Measurements from ENCODE around the gene ZSCAN4.

Gene ZSCAN4

DNA sequence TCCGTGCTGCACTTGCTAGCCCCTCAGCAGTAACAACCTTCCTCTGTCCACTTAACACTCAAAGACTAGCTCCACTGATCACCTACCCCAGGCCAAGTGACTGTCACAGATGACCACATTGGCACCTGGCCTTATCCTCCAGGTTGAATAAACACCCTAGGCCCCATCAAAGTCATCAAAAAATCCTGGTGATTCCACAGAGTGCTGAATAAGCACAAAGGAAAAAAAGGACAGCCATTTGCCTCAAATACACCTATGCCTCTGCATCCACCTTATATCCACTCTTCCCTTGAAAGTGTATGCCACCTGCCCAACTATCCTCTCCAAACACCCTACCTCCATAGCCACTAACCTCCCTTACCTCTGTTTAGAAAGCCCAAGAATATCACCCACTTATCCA, 37.6 kb downstream of the ZSCAN4 start:
- TF ChIP-seq, protein P1, sequence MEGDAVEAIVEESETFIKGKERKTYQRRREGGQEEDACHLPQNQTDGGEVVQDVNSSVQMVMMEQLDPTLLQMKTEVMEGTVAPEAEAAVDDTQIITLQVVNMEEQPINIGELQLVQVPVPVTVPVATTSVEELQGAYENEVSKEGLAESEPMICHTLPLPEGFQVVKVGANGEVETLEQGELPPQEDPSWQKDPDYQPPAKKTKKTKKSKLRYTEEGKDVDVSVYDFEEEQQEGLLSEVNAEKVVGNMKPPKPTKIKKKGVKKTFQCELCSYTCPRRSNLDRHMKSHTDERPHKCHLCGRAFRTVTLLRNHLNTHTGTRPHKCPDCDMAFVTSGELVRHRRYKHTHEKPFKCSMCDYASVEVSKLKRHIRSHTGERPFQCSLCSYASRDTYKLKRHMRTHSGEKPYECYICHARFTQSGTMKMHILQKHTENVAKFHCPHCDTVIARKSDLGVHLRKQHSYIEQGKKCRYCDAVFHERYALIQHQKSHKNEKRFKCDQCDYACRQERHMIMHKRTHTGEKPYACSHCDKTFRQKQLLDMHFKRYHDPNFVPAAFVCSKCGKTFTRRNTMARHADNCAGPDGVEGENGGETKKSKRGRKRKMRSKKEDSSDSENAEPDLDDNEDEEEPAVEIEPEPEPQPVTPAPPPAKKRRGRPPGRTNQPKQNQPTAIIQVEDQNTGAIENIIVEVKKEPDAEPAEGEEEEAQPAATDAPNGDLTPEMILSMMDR (IDR thresholded peaks at IDR 0.05; ENCODE audit: low read depth, low read length): no peak
- H3K4me3 ChIP-seq (ENCODE audit: low read depth, low read length): no peak overlapping the region

GRCh38 chr19:57708641-57709361, 40.1 kb downstream of the ZSCAN4 start, which contains the start of gene ZNF154:
ZNF154 (minus strand) TSS chr19:57709204; CDS start chr19:57708971, 233 bp downstream.
- TF ChIP-seq, protein P1 (IDR thresholded peaks at IDR 0.05; ENCODE audit: low read depth, low read length): no peak
- peak within 1 kb of the TSS; percentile 72 for H3K4me3 ChIP-seq (ENCODE audit: low read depth, low read length)

GRCh38 chr19:57709616-57710015, 40.9 kb downstream of the ZSCAN4 start:
- TF ChIP-seq, protein P1 (IDR thresholded peaks at IDR 0.05; ENCODE audit: low read depth, low read length): no peak
- no peak overlapping the region for H3K4me3 ChIP-seq (ENCODE audit: low read depth, low read length)

DNA sequence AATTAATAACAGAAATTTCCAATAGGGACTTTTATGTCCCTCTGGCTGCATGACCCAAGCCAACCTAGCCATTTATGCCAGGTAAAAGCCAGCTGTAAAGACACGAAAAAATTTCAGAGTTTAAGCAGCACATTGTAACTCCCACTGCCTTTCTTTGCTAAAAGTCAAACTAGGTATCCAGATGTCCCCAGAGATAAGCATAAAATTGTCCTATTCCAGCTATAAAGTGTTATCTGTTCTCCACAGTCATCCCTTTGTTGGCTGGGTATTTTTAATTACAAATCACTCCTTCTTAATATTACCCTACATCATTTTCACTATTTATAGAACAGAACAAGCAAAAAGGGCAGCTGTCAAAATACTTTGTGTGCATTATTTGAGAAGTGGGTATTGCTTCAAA, 43.5 kb downstream of the ZSCAN4 start:
- TF ChIP-seq, protein P1 (IDR thresholded peaks at IDR 0.05; ENCODE audit: low read depth, low read length): no peak
- no peak overlapping the region for H3K4me3 ChIP-seq (ENCODE audit: low read depth, low read length)

- TF ChIP-seq, protein P1 (IDR thresholded peaks at IDR 0.05; ENCODE audit: low read depth, low read length): no peak
- no peak overlapping the region for H3K4me3 ChIP-seq (ENCODE audit: low read depth, low read length)
Measured at GRCh38 chr19:57719424-57719823, 50.7 kb downstream of the ZSCAN4 start.

- H3K4me3 ChIP-seq (ENCODE audit: low read depth, low read length): no peak overlapping the region
- TF ChIP-seq, protein P1 (IDR thresholded peaks at IDR 0.05; ENCODE audit: low read depth, low read length): no peak
Measured at GRCh38 chr19:57719901-57720519, 51.3 kb downstream of the ZSCAN4 start.

- H3K4me3 ChIP-seq (ENCODE audit: low read depth, low read length): no peak overlapping the region
- TF ChIP-seq, protein P1 (IDR thresholded peaks at IDR 0.05; ENCODE audit: low read depth, low read length): no peak
Measured at GRCh38 chr19:57720878-57721277, 52.1 kb downstream of the ZSCAN4 start.
